Measurements from ENCODE around the gene C1QTNF8.

DNA sequence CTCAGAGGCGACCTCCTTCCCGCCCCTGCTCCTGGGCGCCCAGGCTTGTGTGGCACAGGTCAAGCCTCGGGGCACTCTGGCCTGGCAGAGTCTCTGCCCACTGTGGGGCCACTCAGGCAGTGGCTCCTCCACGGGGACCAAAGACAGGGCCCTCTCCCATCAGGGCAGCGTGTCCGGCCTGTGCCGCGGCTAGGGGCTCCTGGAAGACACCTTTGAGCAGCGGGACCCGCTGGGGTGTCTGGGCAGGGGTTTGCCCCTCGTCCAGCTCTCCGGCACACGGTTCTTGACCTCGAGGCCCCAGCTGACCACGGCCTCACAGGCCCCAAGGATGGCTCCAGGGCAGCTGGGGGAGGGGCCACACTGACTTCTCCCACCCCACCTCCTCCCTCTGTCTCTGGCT is 48.2 kb downstream of the C1QTNF8 start:
- TF ChIP-seq, protein P1, sequence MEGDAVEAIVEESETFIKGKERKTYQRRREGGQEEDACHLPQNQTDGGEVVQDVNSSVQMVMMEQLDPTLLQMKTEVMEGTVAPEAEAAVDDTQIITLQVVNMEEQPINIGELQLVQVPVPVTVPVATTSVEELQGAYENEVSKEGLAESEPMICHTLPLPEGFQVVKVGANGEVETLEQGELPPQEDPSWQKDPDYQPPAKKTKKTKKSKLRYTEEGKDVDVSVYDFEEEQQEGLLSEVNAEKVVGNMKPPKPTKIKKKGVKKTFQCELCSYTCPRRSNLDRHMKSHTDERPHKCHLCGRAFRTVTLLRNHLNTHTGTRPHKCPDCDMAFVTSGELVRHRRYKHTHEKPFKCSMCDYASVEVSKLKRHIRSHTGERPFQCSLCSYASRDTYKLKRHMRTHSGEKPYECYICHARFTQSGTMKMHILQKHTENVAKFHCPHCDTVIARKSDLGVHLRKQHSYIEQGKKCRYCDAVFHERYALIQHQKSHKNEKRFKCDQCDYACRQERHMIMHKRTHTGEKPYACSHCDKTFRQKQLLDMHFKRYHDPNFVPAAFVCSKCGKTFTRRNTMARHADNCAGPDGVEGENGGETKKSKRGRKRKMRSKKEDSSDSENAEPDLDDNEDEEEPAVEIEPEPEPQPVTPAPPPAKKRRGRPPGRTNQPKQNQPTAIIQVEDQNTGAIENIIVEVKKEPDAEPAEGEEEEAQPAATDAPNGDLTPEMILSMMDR (IDR thresholded peaks at IDR 0.05): no peak
- TF ChIP-seq POLR2AphosphoS5 (IDR thresholded peaks at IDR 0.05): no peak

Measured in esophagus muscularis mucosa (tissue), 3 donors.